IPS-18a (cell line): ENCODE measurements around the gene AGAP3.
A peak's percentile ranks its signal among the peaks of the same experiment; 100 is the strongest.

Experiments used
- H3K27ac ChIP-seq: one replicate; pipeline ENCODE4 v1.5.1; 2013; ENCODE audit warnings: low read length
- H3K27me3 ChIP-seq: one replicate; pipeline ENCODE4 v1.6.1; 2013; ENCODE audit warnings: mild to moderate bottlenecking, low read length; ENCODE audit not compliant: control insufficient read depth, insufficient read depth
- H3K36me3 ChIP-seq: one replicate; pipeline ENCODE4 v1.6.1; 2013; ENCODE audit warnings: low read depth, low read length; ENCODE audit not compliant: control insufficient read depth
- H3K4me1 ChIP-seq: one replicate; pipeline ENCODE4 v1.6.1; 2013; ENCODE audit warnings: low read depth, low read length; ENCODE audit not compliant: control insufficient read depth
- H3K4me3 ChIP-seq: one replicate; pipeline ENCODE4 v1.5.1; 2013; ENCODE audit warnings: low read length
- H3K9ac ChIP-seq: one replicate; pipeline ENCODE4 v1.6.1; 2013; ENCODE audit warnings: mild to moderate bottlenecking, low read length, moderate library complexity
- H3K9me3 ChIP-seq: one replicate; pipeline ENCODE4 v1.6.1; 2013; ENCODE audit warnings: low read depth, low read length; ENCODE audit not compliant: control insufficient read depth

AGAP3 gene

GRCh38 chr7:151059367-151060112 lies 26.7 kb upstream of the AGAP3 start, which contains the start of gene SLC4A2:
Gene SLC4A2, plus strand, starts transcription at chr7:151059589. Its CDS starts 2,399 bp downstream, at chr7:151061988.
- H3K9me3 ChIP-seq: no peaks in the 10 kb centered on the region
- H3K36me3 ChIP-seq: peaks cover 1% of the 10 kb centered on the region
- H3K4me3 ChIP-seq: peak within 1 kb of the TSS; percentile 78
- H3K9ac ChIP-seq: peak within 1 kb of the TSS; percentile 36
- peaks cover 40% of the 10 kb centered on the region for H3K27me3 ChIP-seq
- H3K4me1 ChIP-seq: peaks cover 31% of the 10 kb centered on the region
- no peak within 1 kb of the TSS for H3K27ac ChIP-seq

- Histone ChIP-seq H3K4me3 (peak overlapping the region; percentile 78), H3K27ac (no peak overlapping the region), H3K4me1 (peaks cover 31% of the 10 kb centered on the region), H3K9ac (peak overlapping the region; percentile 36), H3K36me3 (peaks cover 7% of the 10 kb centered on the region), H3K27me3 (peaks cover 40% of the 10 kb centered on the region), H3K9me3 (no peaks in the 10 kb centered on the region)
Observed at GRCh38 chr7:151060113-151060415, 26.2 kb upstream of the AGAP3 start.

- H3K4me3 ChIP-seq: peak overlapping the region; percentile 78
- peaks cover 10% of the 10 kb centered on the region for H3K36me3 ChIP-seq
- H3K27me3 ChIP-seq: peaks cover 39% of the 10 kb centered on the region
- H3K9me3 ChIP-seq: no peaks in the 10 kb centered on the region
- H3K9ac ChIP-seq: peak overlapping the region; percentile 36
- H3K4me1 ChIP-seq: peaks cover 31% of the 10 kb centered on the region
- no peak overlapping the region for H3K27ac ChIP-seq
Observed at GRCh38 chr7:151060416-151061212, 25.7 kb upstream of the AGAP3 start.

GRCh38 chr7:151061213-151062110 lies 24.8 kb upstream of the AGAP3 start:
- Histone ChIP-seq H3K9me3 (no peaks in the 10 kb centered on the region), H3K4me1 (peaks cover 31% of the 10 kb centered on the region), H3K27ac (no peak overlapping the region), H3K9ac (no peak overlapping the region), H3K27me3 (peaks cover 31% of the 10 kb centered on the region), H3K4me3 (peak overlapping the region; percentile 78), H3K36me3 (peaks cover 10% of the 10 kb centered on the region)

- Histone ChIP-seq H3K27ac (no peak overlapping the region), H3K9me3 (no peaks in the 10 kb centered on the region), H3K36me3 (peaks cover 10% of the 10 kb centered on the region), H3K9ac (no peak overlapping the region), H3K27me3 (peaks cover 25% of the 10 kb centered on the region), H3K4me3 (peak overlapping the region; percentile 37), H3K4me1 (peaks cover 28% of the 10 kb centered on the region)
Observed at GRCh38 chr7:151062111-151062398, 24.2 kb upstream of the AGAP3 start.

GRCh38 chr7:151062399-151063211 lies 23.7 kb upstream of the AGAP3 start:
- H3K27me3 ChIP-seq: peaks cover 21% of the 10 kb centered on the region
- peak overlapping the region; percentile 19 for H3K9ac ChIP-seq
- no peaks in the 10 kb centered on the region for H3K9me3 ChIP-seq
- peaks cover 25% of the 10 kb centered on the region for H3K4me1 ChIP-seq
- H3K4me3 ChIP-seq: peak overlapping the region; percentile 52
- peaks cover 14% of the 10 kb centered on the region for H3K36me3 ChIP-seq
- H3K27ac ChIP-seq: no peak overlapping the region

- H3K4me3 ChIP-seq: peak overlapping the region; percentile 51
- peaks cover 21% of the 10 kb centered on the region for H3K27me3 ChIP-seq
- no peak overlapping the region for H3K9ac ChIP-seq
- H3K27ac ChIP-seq: no peak overlapping the region
- peaks cover 19% of the 10 kb centered on the region for H3K36me3 ChIP-seq
- H3K4me1 ChIP-seq: peaks cover 25% of the 10 kb centered on the region
- no peaks in the 10 kb centered on the region for H3K9me3 ChIP-seq
Observed at GRCh38 chr7:151063212-151063561, 23.1 kb upstream of the AGAP3 start.

- Histone ChIP-seq H3K4me3 (no peak overlapping the region), H3K9me3 (no peaks in the 10 kb centered on the region), H3K27ac (no peak overlapping the region), H3K36me3 (peaks cover 24% of the 10 kb centered on the region), H3K27me3 (peaks cover 14% of the 10 kb centered on the region), H3K9ac (no peak overlapping the region), H3K4me1 (peaks cover 15% of the 10 kb centered on the region)
Observed at GRCh38 chr7:151064454-151064853, 21.8 kb upstream of the AGAP3 start.

GRCh38 chr7:151064993-151065392 lies 21.3 kb upstream of the AGAP3 start:
- H3K27me3 ChIP-seq: peaks cover 14% of the 10 kb centered on the region
- H3K27ac ChIP-seq: no peak overlapping the region
- no peaks in the 10 kb centered on the region for H3K9me3 ChIP-seq
- peaks cover 29% of the 10 kb centered on the region for H3K36me3 ChIP-seq
- H3K4me3 ChIP-seq: no peak overlapping the region
- H3K4me1 ChIP-seq: peaks cover 15% of the 10 kb centered on the region
- no peak overlapping the region for H3K9ac ChIP-seq

GRCh38 chr7:151065516-151065915 lies 20.8 kb upstream of the AGAP3 start:
- Histone ChIP-seq H3K4me1 (peaks cover 15% of the 10 kb centered on the region), H3K36me3 (peaks cover 33% of the 10 kb centered on the region), H3K4me3 (no peak overlapping the region), H3K27ac (no peak overlapping the region), H3K27me3 (peaks cover 11% of the 10 kb centered on the region), H3K9me3 (no peaks in the 10 kb centered on the region), H3K9ac (no peak overlapping the region)
